DMS114 treated with DMSO at 0.1 percent for 48 hours (cell line): ENCODE results near the gene SDF4.

Source experiments
- DNase-seq: peaks from one replicate; lab custom pipeline; 2025; ENCODE audit not compliant: unreplicated experiment; lab: John Stamatoyannopoulos, UW

SDF4 gene

GRCh38 chr1:1229770-1230169, 2.0 kb downstream of the SDF4 start:
- DNase-seq = no peak

DNA sequence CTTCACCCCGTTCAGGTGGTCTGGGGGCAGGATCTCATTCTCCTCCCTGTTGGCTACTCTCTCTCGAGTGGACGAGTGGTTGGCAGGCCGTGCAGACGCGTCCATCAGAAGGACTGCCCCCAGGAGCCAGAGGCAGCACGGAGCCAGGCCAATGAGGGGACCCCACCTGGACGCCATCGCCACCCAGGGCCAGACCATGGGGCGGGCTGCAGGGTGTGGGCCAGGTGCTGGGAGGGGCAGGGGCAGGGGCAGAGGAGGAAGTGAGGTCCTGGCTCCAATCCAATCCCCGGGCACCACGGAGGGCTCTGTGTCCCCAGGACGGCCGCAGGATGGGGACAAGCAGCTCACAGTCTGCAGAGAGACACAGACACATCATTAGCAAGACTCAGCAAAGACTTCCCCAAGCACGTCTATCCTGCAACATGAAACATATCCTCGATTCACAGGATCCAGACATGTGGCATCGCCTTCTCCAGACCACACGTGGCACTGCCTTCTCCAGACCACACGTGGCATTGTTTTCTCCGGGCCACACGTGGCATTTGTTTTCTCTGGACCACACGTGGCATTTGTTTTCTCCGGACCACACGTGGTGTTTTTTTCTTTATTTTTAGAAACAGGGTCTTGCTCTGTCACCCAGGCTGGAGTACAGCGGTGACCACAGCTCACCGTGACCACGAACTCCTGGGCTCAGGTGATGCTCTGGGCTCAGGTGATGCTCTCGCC, 3.0 kb downstream of the SDF4 start:
- no peak for DNase-seq

GRCh38 chr1:1228187-1228586, 3.6 kb downstream of the SDF4 start:
- DNase-seq = no peak

- no peak for DNase-seq
These were observed 4.4 kb downstream of the SDF4 start for GRCh38 chr1:1227386-1227785.

- no peak for DNase-seq
These were observed 5.0 kb downstream of the SDF4 start for GRCh38 chr1:1226566-1227362.

GRCh38 chr1:1225913-1226312, 5.9 kb downstream of the SDF4 start:
- no peak for DNase-seq

- no peak for DNase-seq
These were observed 6.5 kb downstream of the SDF4 start for GRCh38 chr1:1225238-1225845.

- no peak for DNase-seq
These were observed 7.9 kb downstream of the SDF4 start for GRCh38 chr1:1223891-1224290.

GRCh38 chr1:1223321-1223720, 8.5 kb downstream of the SDF4 start:
- no peak for DNase-seq

DNA sequence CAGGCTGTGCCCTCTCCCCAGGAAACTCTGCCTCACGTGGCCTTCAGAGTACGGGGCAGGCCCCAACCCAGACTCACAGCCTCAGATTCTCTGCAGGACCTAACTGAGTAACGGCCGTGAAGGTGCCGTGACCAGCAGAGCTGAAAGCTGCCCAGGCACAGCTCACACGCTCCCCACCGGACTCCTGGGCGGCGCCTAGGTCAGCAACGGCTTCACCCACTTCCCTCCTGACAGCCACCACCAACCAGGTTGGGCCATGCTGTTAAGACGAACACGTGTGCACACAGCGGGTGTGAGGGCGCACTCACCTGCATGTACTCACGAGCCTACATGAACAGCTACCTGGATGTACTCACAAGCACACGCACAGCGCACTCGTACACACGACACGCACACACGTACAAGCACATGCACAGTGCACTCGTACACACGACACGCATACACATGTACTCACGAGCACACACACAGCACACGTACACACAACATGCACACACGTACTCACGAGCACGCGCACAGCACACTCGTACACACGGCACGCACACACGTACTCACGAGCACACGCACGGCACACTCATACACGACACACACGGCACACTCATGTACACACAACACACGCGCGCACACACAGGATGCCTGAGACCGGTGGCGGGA, 9.1 kb downstream of the SDF4 start:
- no peak for DNase-seq

- DNase-seq = no peak
These were observed 9.8 kb downstream of the SDF4 start for GRCh38 chr1:1221887-1222574.

GRCh38 chr1:1220197-1220596, 11.6 kb downstream of the SDF4 start:
- DNase-seq = no peak

DNA sequence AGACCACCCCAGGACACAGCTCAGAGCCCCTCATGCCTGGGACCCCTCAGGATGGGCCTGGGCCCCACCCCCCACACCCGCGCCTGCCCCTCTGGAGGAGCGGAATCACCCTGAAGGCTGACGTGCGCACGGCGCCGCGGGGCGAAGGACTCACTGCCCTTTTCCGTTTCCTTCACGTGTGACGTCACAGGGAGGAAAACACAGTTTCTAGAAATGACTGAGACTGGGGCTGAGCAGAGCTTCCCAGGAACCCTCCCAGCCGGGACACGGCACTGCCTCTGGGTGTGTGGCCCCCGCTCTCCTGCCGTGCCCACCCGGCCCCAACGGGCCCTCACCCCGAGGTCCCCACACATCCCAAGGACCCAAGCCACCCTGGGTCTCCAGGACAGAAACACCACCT, 12.5 kb downstream of the SDF4 start:
- DNase-seq = no peak

DNA sequence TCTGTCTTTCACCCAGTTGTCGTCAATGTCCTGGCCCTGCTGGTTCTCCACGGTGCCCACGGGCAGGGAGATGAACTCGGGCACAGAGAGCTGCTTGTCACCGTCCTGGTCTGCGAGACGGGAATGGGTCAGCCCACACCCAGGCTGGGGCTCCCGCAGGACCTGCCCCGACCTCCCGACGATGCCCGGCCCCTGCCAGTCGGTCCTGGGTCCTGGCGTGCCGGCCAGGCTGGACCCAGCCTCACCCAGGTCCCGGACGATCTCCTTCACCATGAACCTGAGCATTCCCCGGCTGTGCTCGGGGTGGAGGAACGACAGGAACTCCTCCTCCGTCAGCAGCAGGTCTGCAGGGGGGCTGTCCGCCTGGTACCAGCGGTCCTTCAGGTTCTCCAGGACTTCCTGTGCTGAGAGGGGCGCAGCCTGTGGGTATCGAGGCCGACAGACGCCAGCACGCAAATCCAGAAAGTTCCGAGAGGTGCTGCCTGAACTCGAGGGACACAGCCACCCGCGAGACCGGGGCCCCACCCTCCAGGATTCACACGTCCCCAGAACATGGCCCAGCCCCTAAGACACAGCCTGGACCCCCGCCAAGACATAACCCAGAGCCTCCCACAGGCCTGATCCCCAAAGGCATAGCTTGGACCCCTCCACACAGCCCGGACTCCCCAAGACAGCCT, 13.1 kb downstream of the SDF4 start:
- DNase-seq = no peak

- DNase-seq = no peak
These were observed 13.9 kb downstream of the SDF4 start for GRCh38 chr1:1217621-1218523.

GRCh38 chr1:1216770-1217620, 14.8 kb downstream of the SDF4 start:
- DNase-seq = no peak

- DNase-seq = no peak
These were observed 15.8 kb downstream of the SDF4 start for GRCh38 chr1:1215881-1216605.
